ENCODE results near the gene EML2. TPM values are rescaled to one million over a fixed set of nuclear protein-coding genes. Genes with fewer than 3 reads are reported as not detected.

The EML2 gene
- total and polyA plus RNA-seq, 7 donors = 6.2 to 31.1 (median 10.4) TPM

GRCh38 chr19:45585158-45585577, 54.0 kb downstream of the EML2 start:
- Histone ChIP-seq H3K36me3 (ENCODE audit: insufficient read depth in 1 of 2, low read depth in 1 of 2) (peaks cover 0 to 5% of the 10 kb centered on the region in 2 donors), H3K27ac (peak overlapping the region; percentile 96), H3K27me3 (ENCODE audit: insufficient read depth in 3 of 3, low read length in 2 of 3) (no peaks in the 10 kb centered on the region), H3K4me3 (peak overlapping the region; percentile 78), H3K4me1 (peaks cover 4% of the 10 kb centered on the region), H3K9me3 (no peaks in the 10 kb centered on the region)
- DNase-seq (no peak), ATAC-seq (peak in 3 of 4 donors; percentile 0 to 4 (median 4))
- 22 to 27% (median 27%) methylated on average over 7 of the region's 7 CpGs for WGBS, 3 donors
- no peak for TF ChIP-seq CTCF (IDR thresholded peaks at IDR 0.05)
- intact Hi-C loops (cut with DNase I) = no loop called here

GRCh38 chr19:45584332-45585157, 54.7 kb downstream of the EML2 start, which contains the start of gene OPA3:
TSS of gene OPA3 (minus strand) at chr19:45584802. CDS start at chr19:45584764, 38 bp downstream.
- ATAC-seq (peak; percentile 93 to 96 (median 95)), DNase-seq (peak; percentile 100)
- peaks cover 4% of the 10 kb centered on the region for H3K4me1 ChIP-seq
- TF ChIP-seq CTCF (IDR thresholded peaks at IDR 0.05) = no peak
- H3K36me3 ChIP-seq (ENCODE audit: insufficient read depth in 1 of 2, low read depth in 1 of 2) = peaks cover 0 to 5% of the 10 kb centered on the region in 2 donors
- H3K27me3 ChIP-seq (ENCODE audit: insufficient read depth in 3 of 3, low read length in 2 of 3) = no peaks in the 10 kb centered on the region
- peak within 1 kb of the TSS; percentile 96 for H3K27ac ChIP-seq
- WGBS, 3 donors = 0% methylated on average over 61 to 63 of the region's 63 CpGs
- peak within 1 kb of the TSS; percentile 78 for H3K4me3 ChIP-seq
- no peaks in the 10 kb centered on the region for H3K9me3 ChIP-seq
- intact Hi-C loops (cut with DNase I) = no loop called here

GRCh38 chr19:45581576-45581975, 57.6 kb downstream of the EML2 start:
- Histone ChIP-seq H3K9me3 (no peaks in the 10 kb centered on the region), H3K36me3 (ENCODE audit: insufficient read depth in 1 of 2, low read depth in 1 of 2) (peaks cover 0 to 5% of the 10 kb centered on the region in 2 donors), H3K27me3 (ENCODE audit: insufficient read depth in 3 of 3, low read length in 2 of 3) (no peaks in the 10 kb centered on the region), H3K27ac (no peak overlapping the region), H3K4me3 (no peak overlapping the region), H3K4me1 (peaks cover 28% of the 10 kb centered on the region)
- intact Hi-C loops (cut with DNase I) = no loop called here
- WGBS, 3 donors = 94 to 97% (median 95%) methylated on average over 7 of the region's 7 CpGs
- TF ChIP-seq CTCF (IDR thresholded peaks at IDR 0.05) = no peak
- ATAC-seq (no peak), DNase-seq (no peak)

- Histone ChIP-seq H3K27ac (peak overlapping the region; percentile 41), H3K4me1 (peaks cover 47% of the 10 kb centered on the region), H3K9me3 (no peaks in the 10 kb centered on the region), H3K27me3 (ENCODE audit: insufficient read depth in 3 of 3, low read length in 2 of 3) (no peaks in the 10 kb centered on the region), H3K4me3 (no peak overlapping the region), H3K36me3 (ENCODE audit: insufficient read depth in 1 of 2, low read depth in 1 of 2) (peaks cover 0 to 5% of the 10 kb centered on the region in 2 donors)
- ATAC-seq (peak in 2 of 4 donors; percentile 27 to 32), DNase-seq (no peak)
- 26 to 37% (median 35%) methylated on average over 5 of the region's 5 CpGs for WGBS, 3 donors
- no peak for TF ChIP-seq CTCF (IDR thresholded peaks at IDR 0.05)
- intact Hi-C loops (cut with DNase I) = no loop called here
These were observed 60.3 kb downstream of the EML2 start for GRCh38 chr19:45578861-45579260.
